ENCODE data around the gene ONECUT2. TPM values are rescaled to one million over a fixed set of nuclear protein-coding genes. Genes with fewer than 3 reads are reported as not detected.

ONECUT2 gene
- total and polyA plus RNA-seq, 9 of the 15 experiments (the other 6 are each of a cell fraction or from before 2014, with no cell fraction given), result 0.27 to 2.5 (median 0.83) TPM

- no peak overlapping the region for H3K9ac ChIP-seq (ENCODE audit: insufficient read depth in 1 of 2, low read depth in 2 of 2, low read length in 2 of 2)
- H3K9me1 ChIP-seq (ENCODE audit: control insufficient read depth, insufficient read depth, low read length), result no peaks in the 10 kb centered on the region
- FAIRE-seq, result no peak
- POLR2A ChIA-PET, result interaction anchor here (0.7 kb wide), 1 partner anchor 44 kb away, joined by 3 read pairs; no protein-coding TSS in a partner anchor
- WGBS (ENCODE audit: insufficient coverage, low coverage, missing lambda C conversion rate), result 0% methylated on average over 2 of the region's 3 CpGs
- H3K36me3 ChIP-seq (ENCODE audit: control insufficient read depth, insufficient read depth, low read length), result no peaks in the 10 kb centered on the region
- H3K79me2 ChIP-seq (ENCODE audit: control insufficient read depth, insufficient read depth, low read length), result no peaks in the 10 kb centered on the region
- no peak overlapping the region for H3K4me2 ChIP-seq (ENCODE audit: insufficient read depth, low read length)
- H3K4me1 ChIP-seq (replicated peaks in 1 of 2; ENCODE audit: control insufficient read depth in 2 of 2, insufficient read depth in 2 of 2, low read length in 2 of 2), result no peaks in the 10 kb centered on the region
- no peak overlapping the region for H3K4me3 ChIP-seq
- H4K20me1 ChIP-seq (replicated peaks; ENCODE audit: control insufficient read depth, insufficient read depth, low read length), result no peaks in the 10 kb centered on the region
- CTCF ChIA-PET (ENCODE audit: low intra/inter-chr PET ratio), result no interaction called here
- no peaks in the 10 kb centered on the region for H3K27me3 ChIP-seq (ENCODE audit: control insufficient read depth in 2 of 2, insufficient read depth in 2 of 2, low read length in 2 of 2)
- H2AFZ ChIP-seq (ENCODE audit: low read depth, low read length), result no peak overlapping the region
- no peak for ATAC-seq
- DNase-seq (ENCODE audit: extremely low read depth in 1 of 4, low spot score in 3 of 4), result no peak
- H3K27ac ChIP-seq (ENCODE audit: extremely low read depth, low read depth, low read length), result no peak overlapping the region
- intact Hi-C loops (cut with micrococcal nuclease) (no loop called here), in situ Hi-C loops (cut with MboI) (no loop called here)
- TF ChIP-seq CSDE1 (IDR thresholded peaks at IDR 0.05) (no peak), HMG20B (CRISPR knock-in tag; IDR thresholded peaks at IDR 0.05) (no peak), ARID1B (IDR thresholded peaks at IDR 0.05) (no peak), ZNF282 (CRISPR knock-in tag; IDR thresholded peaks at IDR 0.05) (no peak), STAT6 (CRISPR knock-in tag; IDR thresholded peaks at IDR 0.05) (no peak), SPI1 (IDR thresholded peaks at IDR 0.05; ENCODE audit: borderline replicate concordance, low read depth, low read length) (no peak), E2F5 (CRISPR knock-in tag; IDR thresholded peaks at IDR 0.05) (no peak), POU5F1 (IDR thresholded peaks at IDR 0.05; ENCODE audit: borderline replicate concordance, low read depth, low read length, partially characterized antibody) (no peak), KLF6 (CRISPR knock-in tag; IDR thresholded peaks at IDR 0.05; ENCODE audit: borderline replicate concordance) (no peak), CREB3 (tag; conservative IDR thresholded peaks at IDR 0.05; ENCODE audit: low read depth) (no peak), ZNF263 (CRISPR knock-in tag; IDR thresholded peaks at IDR 0.05; ENCODE audit: borderline replicate concordance) (no peak), RFX7 (CRISPR knock-in tag; IDR thresholded peaks at IDR 0.05) (no peak), HBP1 (CRISPR knock-in tag; IDR thresholded peaks at IDR 0.05) (no peak), HDAC2 (IDR thresholded peaks at IDR 0.05) (no peak), GTF2A2 (tag; IDR thresholded peaks at IDR 0.05) (no peak), SMARCC2 (IDR thresholded peaks at IDR 0.05; ENCODE audit: low read depth) (no peak)
- no peaks in the 10 kb centered on the region for H3K9me3 ChIP-seq (replicated peaks; ENCODE audit: control insufficient read depth, insufficient read depth, low read depth, low read length)
- BruUV-seq (replicated peaks), result no TSS peak
Measured at GRCh38 chr18:57390044-57390443, 45.1 kb upstream of the ONECUT2 start.
